Measurements from ENCODE around the gene MAP2K2.

Gene MAP2K2

GRCh38 chr19:4077800-4078684 is 45.9 kb downstream of the MAP2K2 start:
- no peak overlapping the region for H3K4me3 ChIP-seq (ENCODE audit: low read depth, low read length)
- no peak for DNase-seq (ENCODE audit: low read depth)
- no peak for TF ChIP-seq CTCF (IDR thresholded peaks at IDR 0.05; ENCODE audit: control insufficient read depth, extremely low read depth, insufficient read depth)

GRCh38 chr19:4077007-4077374 is 46.9 kb downstream of the MAP2K2 start:
- no peak for TF ChIP-seq CTCF (IDR thresholded peaks at IDR 0.05; ENCODE audit: control insufficient read depth, extremely low read depth, insufficient read depth)
- DNase-seq (ENCODE audit: low read depth) = no peak
- H3K4me3 ChIP-seq (ENCODE audit: low read depth, low read length) = no peak overlapping the region

- DNase-seq (ENCODE audit: low read depth) = no peak
- no peak overlapping the region for H3K4me3 ChIP-seq (ENCODE audit: low read depth, low read length)
- TF ChIP-seq CTCF (IDR thresholded peaks at IDR 0.05; ENCODE audit: control insufficient read depth, extremely low read depth, insufficient read depth) = no peak
Measured at GRCh38 chr19:4075373-4075772, 48.5 kb downstream of the MAP2K2 start.

GRCh38 chr19:4071610-4072009 is 52.3 kb downstream of the MAP2K2 start:
- no peak overlapping the region for H3K4me3 ChIP-seq (ENCODE audit: low read depth, low read length)
- no peak for TF ChIP-seq CTCF (IDR thresholded peaks at IDR 0.05; ENCODE audit: control insufficient read depth, extremely low read depth, insufficient read depth)
- no peak for DNase-seq (ENCODE audit: low read depth)

GRCh38 chr19:4069331-4069959 is 54.5 kb downstream of the MAP2K2 start:
- TF ChIP-seq CTCF (IDR thresholded peaks at IDR 0.05; ENCODE audit: control insufficient read depth, extremely low read depth, insufficient read depth) = no peak
- no peak overlapping the region for H3K4me3 ChIP-seq (ENCODE audit: low read depth, low read length)
- no peak for DNase-seq (ENCODE audit: low read depth)

GRCh38 chr19:4068047-4068966 is 55.6 kb downstream of the MAP2K2 start:
- H3K4me3 ChIP-seq (ENCODE audit: low read depth, low read length) = no peak overlapping the region
- no peak for TF ChIP-seq CTCF (IDR thresholded peaks at IDR 0.05; ENCODE audit: control insufficient read depth, extremely low read depth, insufficient read depth)
- no peak for DNase-seq (ENCODE audit: low read depth)

Measured in LNCaP clone FGC (cell line).